ENCODE results near the gene PTX4.

- no peak for TF ChIP-seq POLR2A (IDR thresholded peaks at IDR 0.05; ENCODE audit: extremely low read depth, insufficient read length)
- no peak for TF ChIP-seq MYC (IDR thresholded peaks at IDR 0.05; ENCODE audit: low read depth, low read length)
- no peak for TF ChIP-seq CTCF (IDR thresholded peaks at IDR 0.05; ENCODE audit: low read depth, low read length)
- TF ChIP-seq MAX (IDR thresholded peaks at IDR 0.05; ENCODE audit: low read depth, low read length): no peak
These were observed 35.4 kb downstream of the PTX4 start for GRCh38 chr16:1453316-1453715.
